HG03196 (cell line): Measurements from ENCODE around the gene BGN.
A peak's percentile ranks its signal among the peaks of the same experiment; 100 is the strongest.

Experiments
- ATAC-seq: cut with Tn5 transposase; IDR thresholded peaks from one replicate; pipeline ENCODE4 v1.9.1; 2021; ENCODE audit not compliant: unreplicated experiment

Gene BGN

GRCh38 chrX:153502131-153502530 is 7.4 kb downstream of the BGN start:
- no peak for ATAC-seq

GRCh38 chrX:153502796-153503195 is 8.0 kb downstream of the BGN start:
- ATAC-seq = no peak

GRCh38 chrX:153504445-153505016 is 9.8 kb downstream of the BGN start:
- ATAC-seq = no peak

GRCh38 chrX:153505361-153505760 is 10.6 kb downstream of the BGN start:
- no peak for ATAC-seq

- peak; percentile 84 for ATAC-seq
Observed at GRCh38 chrX:153507484-153508178, 12.9 kb downstream of the BGN start.

- ATAC-seq = no peak
Observed at GRCh38 chrX:153509592-153509991, 14.8 kb downstream of the BGN start.

- no peak for ATAC-seq
Observed at GRCh38 chrX:153510383-153510782, 15.6 kb downstream of the BGN start.

- ATAC-seq = no peak
Observed at GRCh38 chrX:153511784-153512500, 17.2 kb downstream of the BGN start.

- no peak for ATAC-seq
Observed at GRCh38 chrX:153512501-153512893, 17.7 kb downstream of the BGN start.

GRCh38 chrX:153513265-153513664 is 18.5 kb downstream of the BGN start:
- ATAC-seq = no peak

- ATAC-seq = no peak
Observed at GRCh38 chrX:153514259-153514658, 19.5 kb downstream of the BGN start.

- ATAC-seq = no peak
Observed at GRCh38 chrX:153515435-153515834, 20.7 kb downstream of the BGN start.

- ATAC-seq = no peak
Observed at GRCh38 chrX:153516073-153516472, 21.3 kb downstream of the BGN start.

- ATAC-seq = no peak
Observed at GRCh38 chrX:153517423-153517822, 22.6 kb downstream of the BGN start, which contains the start of gene ATP2B3. Gene ATP2B3 (plus strand): TSS chrX:153517642. CDS start chrX:153536248, 18,606 bp downstream.

GRCh38 chrX:153517946-153518834 is 23.4 kb downstream of the BGN start:
- ATAC-seq = no peak

GRCh38 chrX:153519569-153520286 is 24.9 kb downstream of the BGN start:
- no peak for ATAC-seq

- no peak for ATAC-seq
Observed at GRCh38 chrX:153520287-153520917, 25.6 kb downstream of the BGN start.

GRCh38 chrX:153521034-153521433 is 26.3 kb downstream of the BGN start:
- ATAC-seq = no peak

- no peak for ATAC-seq
Observed at GRCh38 chrX:153522259-153522658, 27.5 kb downstream of the BGN start.

- ATAC-seq = no peak
Observed at GRCh38 chrX:153523269-153523668, 28.5 kb downstream of the BGN start.
